ENCODE measurements around the gene SPACDR. TPM values are rescaled to one million over a fixed set of nuclear protein-coding genes. Genes with fewer than 3 reads are reported as not detected.

Gene SPACDR
- total RNA-seq, 1 experiment from 2014 or later = 2.9 TPM

DNA sequence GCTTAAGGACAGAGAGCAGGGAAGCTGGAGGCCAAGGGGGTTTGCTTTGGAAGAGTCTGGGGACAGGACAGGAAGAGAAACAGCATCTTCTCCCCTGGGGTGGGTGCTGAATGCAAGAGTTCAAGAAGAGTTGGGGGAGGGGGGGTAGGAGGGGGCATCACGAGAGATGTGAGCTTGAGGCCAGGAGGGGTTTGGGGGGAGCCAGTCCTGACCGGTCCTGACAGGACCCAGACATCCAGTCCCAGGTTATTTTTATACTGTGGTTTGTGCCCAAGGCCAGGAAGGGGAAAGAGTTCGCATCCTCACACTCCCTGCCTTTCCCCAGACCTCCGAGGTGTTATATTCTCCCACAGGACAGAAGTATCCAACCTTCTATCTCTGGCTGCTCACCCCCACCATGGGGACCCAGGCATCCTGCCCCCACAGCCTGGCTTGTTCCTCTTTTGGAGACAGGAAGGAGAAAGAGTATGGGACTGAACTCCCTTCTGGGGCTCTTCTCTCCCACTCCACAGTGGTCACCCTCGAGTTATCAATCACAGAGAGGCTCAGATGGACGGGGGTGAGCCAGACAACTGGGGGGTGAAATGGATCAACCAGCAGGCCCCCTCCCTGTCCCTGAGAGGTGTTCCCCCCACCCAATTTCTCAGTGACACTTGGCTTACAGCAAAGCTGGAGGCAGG lies 12.2 kb upstream of the SPACDR start:
- POLR2A ChIA-PET (ENCODE audit: low non-redundant PET) = interaction anchor here (0.7 kb wide), 1 partner anchor 141 kb away, joined by 7 read pairs; no protein-coding TSS in a partner anchor
- TF ChIP-seq EZH2 (IDR thresholded peaks at IDR 0.05; ENCODE audit: borderline replicate concordance, low read depth, low read length, poor library complexity, severe bottlenecking) = no peak
- TF ChIP-seq, protein P1, sequence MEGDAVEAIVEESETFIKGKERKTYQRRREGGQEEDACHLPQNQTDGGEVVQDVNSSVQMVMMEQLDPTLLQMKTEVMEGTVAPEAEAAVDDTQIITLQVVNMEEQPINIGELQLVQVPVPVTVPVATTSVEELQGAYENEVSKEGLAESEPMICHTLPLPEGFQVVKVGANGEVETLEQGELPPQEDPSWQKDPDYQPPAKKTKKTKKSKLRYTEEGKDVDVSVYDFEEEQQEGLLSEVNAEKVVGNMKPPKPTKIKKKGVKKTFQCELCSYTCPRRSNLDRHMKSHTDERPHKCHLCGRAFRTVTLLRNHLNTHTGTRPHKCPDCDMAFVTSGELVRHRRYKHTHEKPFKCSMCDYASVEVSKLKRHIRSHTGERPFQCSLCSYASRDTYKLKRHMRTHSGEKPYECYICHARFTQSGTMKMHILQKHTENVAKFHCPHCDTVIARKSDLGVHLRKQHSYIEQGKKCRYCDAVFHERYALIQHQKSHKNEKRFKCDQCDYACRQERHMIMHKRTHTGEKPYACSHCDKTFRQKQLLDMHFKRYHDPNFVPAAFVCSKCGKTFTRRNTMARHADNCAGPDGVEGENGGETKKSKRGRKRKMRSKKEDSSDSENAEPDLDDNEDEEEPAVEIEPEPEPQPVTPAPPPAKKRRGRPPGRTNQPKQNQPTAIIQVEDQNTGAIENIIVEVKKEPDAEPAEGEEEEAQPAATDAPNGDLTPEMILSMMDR (conservative IDR thresholded peaks at IDR 0.05; ENCODE audit: low read depth, low read length) = no peak
- intact Hi-C loops (cut with micrococcal nuclease; ENCODE audit: unreplicated experiment) = loop anchor here (5.0 kb wide), 1 partner anchor 196 kb away; the partner anchor contains the start of gene GNB2
- Histone ChIP-seq H3K4me1 (ENCODE audit: insufficient read depth, low read length, poor library complexity, severe bottlenecking) (peaks cover 43% of the 10 kb centered on the region), H3K4me3 (ENCODE audit: low read depth, low read length, poor library complexity, severe bottlenecking) (peak overlapping the region; percentile 87), H3K9me3 (ENCODE audit: low read depth, low read length, poor library complexity, severe bottlenecking) (no peaks in the 10 kb centered on the region), H3K27ac (ENCODE audit: low read depth, low read length, poor library complexity, severe bottlenecking) (peak overlapping the region; percentile 70), H3K36me3 (ENCODE audit: insufficient read depth, low read length, poor library complexity, severe bottlenecking) (peaks cover 9% of the 10 kb centered on the region), H3K27me3 (replicated peaks; ENCODE audit: insufficient read depth, low read depth, low read length, poor library complexity) (no peaks in the 10 kb centered on the region)
- no peak for DNase-seq (ENCODE audit: low spot score)
- BruUV-seq (replicated peaks) = no TSS peak
- CTCF ChIA-PET = interaction anchor here (0.6 kb wide), 1 partner anchor 100 kb away, joined by 3 read pairs; no protein-coding TSS in a partner anchor

DNA sequence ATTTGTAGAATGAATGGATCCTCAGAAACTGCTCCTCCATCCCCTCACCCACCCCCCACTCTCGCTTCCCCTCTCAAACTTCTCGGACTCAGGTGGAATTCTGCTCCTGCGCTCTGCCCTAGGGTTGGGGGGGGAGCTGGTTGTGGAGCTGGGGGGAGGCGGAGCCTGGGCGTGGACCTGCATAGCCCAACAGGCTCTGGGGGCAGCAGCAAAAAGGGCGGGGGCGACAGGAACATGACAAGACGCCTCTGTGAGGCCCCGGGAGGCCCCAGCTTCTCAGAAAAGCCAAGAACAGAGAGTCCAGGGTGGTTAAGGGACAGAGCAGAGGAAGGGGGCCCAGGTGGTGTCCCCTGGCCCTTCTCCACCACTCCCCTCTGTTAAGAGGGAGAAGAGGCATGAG lies 11.5 kb upstream of the SPACDR start:
- BruUV-seq (replicated peaks) = no TSS peak
- no peak for DNase-seq (ENCODE audit: low spot score)
- no peaks in the 10 kb centered on the region for H3K27me3 ChIP-seq (replicated peaks; ENCODE audit: insufficient read depth, low read depth, low read length, poor library complexity)
- peaks cover 43% of the 10 kb centered on the region for H3K4me1 ChIP-seq (ENCODE audit: insufficient read depth, low read length, poor library complexity, severe bottlenecking)
- peaks cover 9% of the 10 kb centered on the region for H3K36me3 ChIP-seq (ENCODE audit: insufficient read depth, low read length, poor library complexity, severe bottlenecking)
- ChIA-PET CTCF (interaction anchor here (0.6 kb wide), 1 partner anchor 86 kb away, joined by 5 read pairs; no protein-coding TSS in a partner anchor), POLR2A (ENCODE audit: low non-redundant PET) (no interaction called here)
- H3K4me3 ChIP-seq (ENCODE audit: low read depth, low read length, poor library complexity, severe bottlenecking) = peak overlapping the region; percentile 87
- intact Hi-C loops (cut with micrococcal nuclease; ENCODE audit: unreplicated experiment) = loop anchor here (5.0 kb wide), 1 partner anchor 197 kb away; the partner anchor contains the start of gene GNB2
- H3K27ac ChIP-seq (ENCODE audit: low read depth, low read length, poor library complexity, severe bottlenecking) = peak overlapping the region; percentile 70
- TF ChIP-seq EZH2 (IDR thresholded peaks at IDR 0.05; ENCODE audit: borderline replicate concordance, low read depth, low read length, poor library complexity, severe bottlenecking) = no peak
- TF ChIP-seq, protein P1 (conservative IDR thresholded peaks at IDR 0.05; ENCODE audit: low read depth, low read length) = no peak
- no peaks in the 10 kb centered on the region for H3K9me3 ChIP-seq (ENCODE audit: low read depth, low read length, poor library complexity, severe bottlenecking)

DNA sequence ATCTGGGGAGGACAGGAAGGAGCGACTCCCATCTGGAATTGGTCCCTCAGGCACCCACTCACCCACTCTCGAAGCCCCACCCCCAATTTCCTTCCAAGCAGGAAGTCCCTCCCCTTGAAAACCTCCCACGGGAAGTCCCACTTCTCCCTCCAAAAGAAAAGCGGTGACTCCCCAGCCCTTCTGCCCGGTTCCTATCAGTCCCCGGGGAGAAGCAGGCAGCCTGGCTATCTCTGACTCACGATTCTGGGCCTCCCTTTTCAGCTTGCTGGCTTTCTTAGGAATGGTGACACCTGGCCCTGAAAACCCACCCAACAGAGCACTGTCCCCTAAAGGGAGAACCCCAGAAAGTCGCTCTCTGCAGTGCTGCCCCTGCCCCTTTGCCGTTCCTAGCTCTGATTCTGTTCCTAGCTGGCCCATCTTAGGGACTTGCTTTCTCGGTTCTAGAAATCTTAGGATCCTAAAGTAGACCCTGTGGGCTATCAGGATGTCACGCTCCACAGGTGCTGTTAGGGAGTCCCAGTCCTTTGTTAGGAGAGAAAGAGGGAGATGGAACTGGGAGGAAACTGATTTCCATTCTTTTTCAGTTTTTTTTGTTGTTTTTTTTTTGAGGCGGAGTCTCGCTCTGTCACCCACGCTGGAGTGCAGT lies 8.9 kb upstream of the SPACDR start:
- BruUV-seq (replicated peaks) = no TSS peak
- Histone ChIP-seq H3K4me3 (ENCODE audit: low read depth, low read length, poor library complexity, severe bottlenecking) (peak overlapping the region; percentile 40), H3K4me1 (ENCODE audit: insufficient read depth, low read length, poor library complexity, severe bottlenecking) (peaks cover 41% of the 10 kb centered on the region), H3K27ac (ENCODE audit: low read depth, low read length, poor library complexity, severe bottlenecking) (peak overlapping the region; percentile 87), H3K36me3 (ENCODE audit: insufficient read depth, low read length, poor library complexity, severe bottlenecking) (peaks cover 9% of the 10 kb centered on the region), H3K27me3 (replicated peaks; ENCODE audit: insufficient read depth, low read depth, low read length, poor library complexity) (no peaks in the 10 kb centered on the region), H3K9me3 (ENCODE audit: low read depth, low read length, poor library complexity, severe bottlenecking) (no peaks in the 10 kb centered on the region)
- ChIA-PET CTCF (no interaction called here), POLR2A (ENCODE audit: low non-redundant PET) (interaction anchor here (0.5 kb wide), 1 partner anchor 11 kb away, joined by 4 read pairs; no protein-coding TSS in a partner anchor)
- intact Hi-C loops (cut with micrococcal nuclease; ENCODE audit: unreplicated experiment) = loop anchor here (2.0 kb wide), 1 partner anchor 42 kb away; no protein-coding TSS in a partner anchor
- TF ChIP-seq EZH2 (IDR thresholded peaks at IDR 0.05; ENCODE audit: borderline replicate concordance, low read depth, low read length, poor library complexity, severe bottlenecking) = no peak
- TF ChIP-seq, protein P1 (conservative IDR thresholded peaks at IDR 0.05; ENCODE audit: low read depth, low read length) = no peak
- peak; percentile 95 for DNase-seq (ENCODE audit: low spot score)

Data from A673 (cell line).